ENCODE measurements around the gene WWOX.

GRCh38 chr16:78133919-78134318 is 34.5 kb downstream of the WWOX start:
- TF ChIP-seq CTCF (IDR thresholded peaks at IDR 0.05) (no peak), POLR2AphosphoS5 (IDR thresholded peaks at IDR 0.05) (no peak)
